ENCODE data around the gene FAM114A1.

- no peak for TF ChIP-seq CTCF (IDR thresholded peaks at IDR 0.05)
- TF ChIP-seq BCL3 (IDR thresholded peaks at IDR 0.05): no peak
- no peak for TF ChIP-seq REST (IDR thresholded peaks at IDR 0.05)
- TF ChIP-seq MAX (IDR thresholded peaks at IDR 0.05): no peak
- no peak for TF ChIP-seq NFE2L2 (conservative IDR thresholded peaks at IDR 0.05; ENCODE audit: low read length)
- TF ChIP-seq GATA3 (IDR thresholded peaks at IDR 0.05; ENCODE audit: borderline replicate concordance): no peak
- TF ChIP-seq RFX5 (IDR thresholded peaks at IDR 0.05): no peak
- no peak for TF ChIP-seq RCOR1 (IDR thresholded peaks at IDR 0.05; ENCODE audit: low read depth, low read length)
- no peak for TF ChIP-seq CHD4 (IDR thresholded peaks at IDR 0.05; ENCODE audit: borderline replicate concordance)
Measured at GRCh38 chr4:38823766-38824165, 43.8 kb upstream of the FAM114A1 start.
